SU-DHL-6 (cell line): ENCODE data around the gene TMOD2.

Experiments used
- H2AFZ ChIP-seq: fragments of 200-600 bp; sonication (generic); 2 replicates; pipeline ENCODE4 v1.6.1; 2014; ENCODE audit warnings: low read depth, mild to moderate bottlenecking, moderate library complexity, mixed read lengths, antibody characterized with exemption, low read length; ENCODE audit not compliant: severe bottlenecking
- H3F3A ChIP-seq: fragments of 200-600 bp; shearing (Covaris generic); 2 replicates; pipeline ENCODE4 v1.6.0; 2016; ENCODE audit warnings: antibody characterized with exemption, mild to moderate bottlenecking; ENCODE audit not compliant: insufficient read depth
- H3K27ac ChIP-seq: fragments of 200-600 bp; sonication (generic); 2 replicates; pipeline ENCODE4 v1.5.1; 2016; ENCODE audit warnings: low read depth, mild to moderate bottlenecking, low read length, moderate library complexity, mixed read lengths
- H3K27me3 ChIP-seq: fragments of 200-600 bp; sonication (generic), shearing (Covaris generic); 2 replicates; pipeline ENCODE4 v1.6.0; 2014; ENCODE audit warnings: mild to moderate bottlenecking, low read length
- H3K36me3 ChIP-seq: fragments of 200-600 bp; sonication (generic); 2 replicates; pipeline ENCODE4 v1.6.1; 2014; ENCODE audit warnings: mild to moderate bottlenecking, low read length, mixed read lengths
- H3K4me2 ChIP-seq: fragments of 300-600, 200-600 bp; shearing (Covaris generic), sonication (generic); 2 replicates; pipeline ENCODE4 v1.6.0; 2014; ENCODE audit warnings: low read length, low read depth, mild to moderate bottlenecking; ENCODE audit not compliant: poor library complexity, severe bottlenecking
- H3K4me3 ChIP-seq: fragments of 200-600 bp; sonication (generic); 2 replicates; pipeline ENCODE4 v1.5.1; 2014; ENCODE audit warnings: antibody characterized with exemption, low read length, mild to moderate bottlenecking, mixed read lengths; ENCODE audit not compliant: insufficient read depth, poor library complexity, severe bottlenecking
- H3K79me2 ChIP-seq: fragments of 200-600 bp; sonication (generic); 2 replicates; pipeline ENCODE4 v1.6.1; 2014; ENCODE audit warnings: mild to moderate bottlenecking, low read length, moderate library complexity; ENCODE audit not compliant: insufficient read depth
- H3K9ac ChIP-seq: fragments of 200-600 bp; sonication (generic); 2 replicates; pipeline ENCODE4 v1.7.0; 2014; ENCODE audit warnings: mild to moderate bottlenecking, low read length
- H3K9me2 ChIP-seq: fragments of 200-600 bp; sonication (generic); replicated peaks from 2 replicates; pipeline ENCODE4 v1.6.1; 2014; ENCODE audit warnings: low read length; ENCODE audit not compliant: insufficient read depth
- H3K9me3 ChIP-seq: fragments of 200-600 bp; sonication (generic); 2 replicates; pipeline ENCODE4 v1.6.1; 2014; ENCODE audit warnings: low read length, mixed read lengths; ENCODE audit not compliant: insufficient read depth
- H4K20me1 ChIP-seq: fragments of 200-600 bp; sonication (generic); 2 replicates; pipeline ENCODE4 v1.6.1; 2014; ENCODE audit warnings: low read depth, mild to moderate bottlenecking, antibody characterized with exemption, low read length, moderate library complexity, mixed read lengths
- CTCF ChIP-seq: fragments of 200-600 bp; sonication (generic); IDR thresholded peaks from one replicate; pipeline ENCODE4 v1.5.1; 2017; ENCODE audit warnings: antibody characterized with exemption, mild to moderate bottlenecking, low read length, moderate library complexity; ENCODE audit not compliant: insufficient read depth, poor library complexity, severe bottlenecking
- EZH2phosphoT487 ChIP-seq: fragments of 200-600 bp; sonication (generic), shearing (Covaris generic); conservative IDR thresholded peaks from 2 replicates; pipeline ENCODE4 v1.6.1; 2018; ENCODE audit warnings: mild to moderate bottlenecking, antibody characterized with exemption, low read length, moderate library complexity, mixed read lengths

TMOD2 gene

GRCh38 chr15:51803965-51804364, 52.6 kb downstream of the TMOD2 start:
- Histone ChIP-seq H3K9ac (no peak overlapping the region), H3K36me3 (no peaks in the 10 kb centered on the region), H3K9me2 (no peaks in the 10 kb centered on the region), H4K20me1 (no peaks in the 10 kb centered on the region), H2AFZ (no peak overlapping the region), H3F3A (no peaks in the 10 kb centered on the region), H3K79me2 (no peaks in the 10 kb centered on the region), H3K9me3 (no peaks in the 10 kb centered on the region), H3K4me3 (no peak overlapping the region), H3K27ac (no peak overlapping the region), H3K4me2 (no peak overlapping the region), H3K27me3 (no peaks in the 10 kb centered on the region)
- TF ChIP-seq EZH2phosphoT487 (no peak), CTCF (no peak)

GRCh38 chr15:51806123-51806522, 54.7 kb downstream of the TMOD2 start:
- H3K36me3 ChIP-seq = no peaks in the 10 kb centered on the region
- H4K20me1 ChIP-seq = no peaks in the 10 kb centered on the region
- H3K27ac ChIP-seq = no peak overlapping the region
- H3K4me2 ChIP-seq = no peak overlapping the region
- no peaks in the 10 kb centered on the region for H3K79me2 ChIP-seq
- no peaks in the 10 kb centered on the region for H3K27me3 ChIP-seq
- no peak for TF ChIP-seq EZH2phosphoT487
- TF ChIP-seq CTCF = no peak
- H3F3A ChIP-seq = no peaks in the 10 kb centered on the region
- no peak overlapping the region for H2AFZ ChIP-seq
- H3K9me3 ChIP-seq = no peaks in the 10 kb centered on the region
- H3K9me2 ChIP-seq = no peaks in the 10 kb centered on the region
- H3K4me3 ChIP-seq = no peak overlapping the region
- no peak overlapping the region for H3K9ac ChIP-seq

- Histone ChIP-seq H3K9me3 (no peaks in the 10 kb centered on the region), H2AFZ (no peak overlapping the region), H3K9me2 (no peaks in the 10 kb centered on the region), H3K4me2 (no peak overlapping the region), H3K27ac (no peak overlapping the region), H3K4me3 (no peak overlapping the region), H4K20me1 (no peaks in the 10 kb centered on the region), H3K27me3 (no peaks in the 10 kb centered on the region), H3K36me3 (no peaks in the 10 kb centered on the region), H3K9ac (no peak overlapping the region), H3F3A (no peaks in the 10 kb centered on the region), H3K79me2 (no peaks in the 10 kb centered on the region)
- TF ChIP-seq EZH2phosphoT487 (no peak), CTCF (no peak)
These were observed 58.1 kb downstream of the TMOD2 start for GRCh38 chr15:51809457-51809856.

- no peaks in the 10 kb centered on the region for H3K9me2 ChIP-seq
- H3K4me2 ChIP-seq = no peak overlapping the region
- no peaks in the 10 kb centered on the region for H3K9me3 ChIP-seq
- H3K9ac ChIP-seq = no peak overlapping the region
- H3K27me3 ChIP-seq = no peaks in the 10 kb centered on the region
- no peaks in the 10 kb centered on the region for H3F3A ChIP-seq
- H2AFZ ChIP-seq = no peak overlapping the region
- no peaks in the 10 kb centered on the region for H3K36me3 ChIP-seq
- H3K79me2 ChIP-seq = no peaks in the 10 kb centered on the region
- H3K4me3 ChIP-seq = no peak overlapping the region
- H3K27ac ChIP-seq = no peak overlapping the region
- no peak for TF ChIP-seq CTCF
- no peak for TF ChIP-seq EZH2phosphoT487
- no peaks in the 10 kb centered on the region for H4K20me1 ChIP-seq
These were observed 61.2 kb downstream of the TMOD2 start for GRCh38 chr15:51812598-51812997.
